ENCODE results near the gene ULK4. TPM values are rescaled to one million over a fixed set of nuclear protein-coding genes. Genes with fewer than 3 reads are reported as not detected.
A peak's percentile ranks its signal among the peaks of the same experiment; 100 is the strongest.

Gene ULK4
- total RNA-seq, 3 donors from 2014 or later = 7.2 to 10.1 (median 9.5) TPM

GRCh38 chr3:41974223-41974622 lies 12.3 kb upstream of the ULK4 start:
- no peaks in the 10 kb centered on the region for H3K36me3 ChIP-seq (ENCODE audit: low read depth)
- H3K4me1 ChIP-seq (ENCODE audit: low read depth) = no peaks in the 10 kb centered on the region
- no peak for TF ChIP-seq CTCF (IDR thresholded peaks at IDR 0.05)
- H3K9me3 ChIP-seq = no peaks in the 10 kb centered on the region
- DNase-seq (no peak), ATAC-seq (no peak)
- intact Hi-C loops (cut with DNase I, micrococcal nuclease) = no loop called here
- H3K4me3 ChIP-seq = no peak overlapping the region

GRCh38 chr3:41972802-41973201 lies 10.9 kb upstream of the ULK4 start:
- no peak overlapping the region for H3K4me3 ChIP-seq
- intact Hi-C loops (cut with DNase I, micrococcal nuclease) = no loop called here
- no peaks in the 10 kb centered on the region for H3K4me1 ChIP-seq (ENCODE audit: low read depth)
- ATAC-seq (no peak), DNase-seq (no peak)
- H3K36me3 ChIP-seq (ENCODE audit: low read depth) = no peaks in the 10 kb centered on the region
- no peak for TF ChIP-seq CTCF (IDR thresholded peaks at IDR 0.05)
- H3K9me3 ChIP-seq = no peaks in the 10 kb centered on the region

- no peak for ATAC-seq
- H3K9me3 ChIP-seq = no peaks in the 10 kb centered on the region
- no peak for DNase-seq
- no peak overlapping the region for H3K4me3 ChIP-seq
- intact Hi-C loops (cut with DNase I, micrococcal nuclease) = no loop called here
- TF ChIP-seq CTCF (IDR thresholded peaks at IDR 0.05) = no peak
- no peaks in the 10 kb centered on the region for H3K4me1 ChIP-seq (ENCODE audit: low read depth)
- peaks cover 5% of the 10 kb centered on the region for H3K36me3 ChIP-seq (ENCODE audit: low read depth)
Measured at GRCh38 chr3:41966206-41966605, 4.3 kb upstream of the ULK4 start.

- no peak for ATAC-seq
- peaks cover 5% of the 10 kb centered on the region for H3K4me1 ChIP-seq (ENCODE audit: low read depth)
- H3K36me3 ChIP-seq (ENCODE audit: low read depth) = peaks cover 5% of the 10 kb centered on the region
- TF ChIP-seq CTCF (IDR thresholded peaks at IDR 0.05) = no peak
- H3K9me3 ChIP-seq = no peaks in the 10 kb centered on the region
- DNase-seq = no peak
- intact Hi-C loops (cut with DNase I, micrococcal nuclease) = no loop called here
- no peak overlapping the region for H3K4me3 ChIP-seq
Measured at GRCh38 chr3:41963823-41964222, 1.9 kb upstream of the ULK4 start.

GRCh38 chr3:41960826-41961750 lies 815 bp downstream of the ULK4 start:
- ATAC-seq (peak; percentile 45), DNase-seq (peak; percentile 51 to 80 (median 61))
- no peaks in the 10 kb centered on the region for H3K9me3 ChIP-seq
- intact Hi-C loops (cut with DNase I, micrococcal nuclease) = no loop called here
- H3K4me3 ChIP-seq = peak overlapping the region; percentile 50
- peaks cover 5% of the 10 kb centered on the region for H3K4me1 ChIP-seq (ENCODE audit: low read depth)
- peaks cover 5% of the 10 kb centered on the region for H3K36me3 ChIP-seq (ENCODE audit: low read depth)
- TF ChIP-seq CTCF (IDR thresholded peaks at IDR 0.05) = no peak
